Skeletal muscle satellite cell (primary cell): ENCODE measurements around the gene LIPC. TPM values are rescaled to one million over a fixed set of nuclear protein-coding genes. Genes with fewer than 3 reads are reported as not detected.

Experiments used
- H3K27me3 ChIP-seq: 2 replicates; pipeline ENCODE4 v1.7.0; 2013; ENCODE audit warnings: low read length; ENCODE audit not compliant: control insufficient read depth, insufficient read depth
- H3K36me3 ChIP-seq: 2 replicates; pipeline ENCODE4 v1.7.0; 2013; ENCODE audit warnings: mild to moderate bottlenecking, control low read depth, low read length; ENCODE audit not compliant: insufficient read depth
- H3K4me1 ChIP-seq: 2 replicates; pipeline ENCODE4 v1.7.0; 2013; ENCODE audit warnings: low read length; ENCODE audit not compliant: control insufficient read depth, insufficient read depth
- H3K4me2 ChIP-seq: 2 replicates; pipeline ENCODE4 v1.7.0; 2013; ENCODE audit warnings: mild to moderate bottlenecking, low read length
- H3K4me3 ChIP-seq: 2 replicates; pipeline ENCODE4 v1.7.0; 2013; ENCODE audit warnings: low read length
- H3K9ac ChIP-seq: 2 replicates; pipeline ENCODE4 v1.7.0; 2013; ENCODE audit warnings: mild to moderate bottlenecking, low read depth, low read length, moderate library complexity
- H3K9me3 ChIP-seq: replicated peaks from 2 replicates; pipeline ENCODE4 v1.7.0; 2013; ENCODE audit warnings: mild to moderate bottlenecking, control low read depth, low read length
- small RNA-seq: library from RNA; depleted of rRNA; stranded (forward); fragments of <200 nt; gene quantifications from one replicate; pipeline ENCODE3, GENCODE V24; 2012

LIPC gene

GRCh38 chr15:58604455-58604923 lies 172.7 kb downstream of the LIPC start:
- no peak overlapping the region for H3K4me2 ChIP-seq
- H3K4me1 ChIP-seq, result peaks cover 4% of the 10 kb centered on the region
- H3K27me3 ChIP-seq, result no peaks in the 10 kb centered on the region
- peaks cover 21% of the 10 kb centered on the region for H3K36me3 ChIP-seq
- no peak overlapping the region for H3K4me3 ChIP-seq
- no peak overlapping the region for H3K9ac ChIP-seq
- H3K9me3 ChIP-seq, result no peaks in the 10 kb centered on the region

DNA sequence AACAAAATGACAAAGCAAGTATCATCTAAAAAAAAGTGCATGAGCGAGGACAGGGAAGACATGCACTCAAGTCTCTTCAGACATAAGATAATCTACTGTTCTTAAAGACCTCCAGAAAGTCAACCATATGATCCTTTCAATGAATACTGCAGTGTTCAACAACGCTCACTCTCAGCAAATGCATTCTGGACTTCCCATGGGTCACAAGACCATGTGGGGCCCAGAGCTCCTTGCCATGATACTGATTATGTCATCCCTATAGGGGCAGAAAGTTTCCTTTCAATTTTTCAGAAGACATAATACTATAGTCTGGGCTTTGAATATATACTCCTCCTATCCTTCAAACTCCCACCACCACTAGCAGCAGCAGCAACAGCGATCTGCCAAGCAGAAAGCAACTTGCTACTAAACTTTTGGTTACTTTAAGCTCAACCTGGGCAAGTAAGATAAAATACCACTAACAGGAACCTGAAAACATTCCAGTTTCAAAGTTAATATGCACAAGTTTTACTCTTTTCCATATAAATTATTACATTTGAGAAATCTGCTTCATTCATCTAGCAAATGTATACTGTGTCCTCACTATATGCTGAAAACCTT lies 174.2 kb downstream of the LIPC start:
- H3K4me2 ChIP-seq, result no peak overlapping the region
- no peak overlapping the region for H3K9ac ChIP-seq
- H3K4me3 ChIP-seq, result no peak overlapping the region
- H3K4me1 ChIP-seq, result peaks cover 4% of the 10 kb centered on the region
- H3K27me3 ChIP-seq, result no peaks in the 10 kb centered on the region
- H3K36me3 ChIP-seq, result peaks cover 29% of the 10 kb centered on the region
- no peaks in the 10 kb centered on the region for H3K9me3 ChIP-seq

DNA sequence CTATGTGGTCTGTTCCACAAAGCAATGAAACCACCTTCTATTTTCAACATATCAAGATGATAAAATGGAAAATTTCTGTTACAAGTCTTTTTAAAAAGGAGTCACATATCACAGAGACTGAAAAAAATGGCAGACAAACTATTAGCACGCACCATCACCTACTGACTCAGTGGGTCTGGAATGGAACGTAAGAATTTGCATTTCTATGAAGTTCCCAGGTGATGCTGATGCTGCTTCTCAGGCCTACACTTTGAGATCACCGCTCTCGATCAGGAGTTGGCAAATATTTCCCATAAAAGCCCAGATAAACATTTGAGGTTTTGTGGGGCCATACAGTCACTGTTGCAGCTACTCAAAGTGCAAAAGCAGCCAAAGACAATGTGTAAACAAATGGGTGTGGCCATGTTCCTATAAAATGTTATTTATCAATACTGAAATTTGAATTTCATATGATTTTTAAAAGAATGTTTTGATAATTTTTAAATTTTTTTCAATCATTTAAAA lies 174.8 kb downstream of the LIPC start:
- no peak overlapping the region for H3K4me3 ChIP-seq
- no peaks in the 10 kb centered on the region for H3K27me3 ChIP-seq
- H3K36me3 ChIP-seq, result peaks cover 27% of the 10 kb centered on the region
- peaks cover 4% of the 10 kb centered on the region for H3K4me1 ChIP-seq
- H3K4me2 ChIP-seq, result no peak overlapping the region
- no peak overlapping the region for H3K9ac ChIP-seq
- H3K9me3 ChIP-seq, result no peaks in the 10 kb centered on the region

DNA sequence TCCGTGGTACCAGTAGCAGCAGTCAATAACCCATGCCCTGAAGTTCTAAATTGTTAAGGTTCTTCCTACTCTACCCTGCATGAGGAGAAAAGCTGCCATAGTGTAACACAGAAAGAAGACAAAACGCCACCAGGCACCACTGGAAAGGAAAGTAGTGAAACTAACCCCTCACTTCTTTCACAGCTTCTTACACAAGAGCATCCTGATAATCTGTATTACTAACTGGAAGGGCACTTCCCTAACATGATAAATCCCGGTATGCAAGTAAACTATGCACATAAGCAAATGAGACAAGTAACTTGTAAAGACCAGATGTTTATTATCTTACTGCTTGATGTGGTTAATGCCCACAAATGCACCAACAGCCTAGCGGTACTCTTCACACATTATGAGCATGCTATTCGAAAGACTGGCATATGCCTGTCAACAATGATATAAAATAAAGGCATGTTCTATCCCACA lies 176.4 kb downstream of the LIPC start:
- Histone ChIP-seq H3K4me3 (no peak overlapping the region), H3K4me1 (peaks cover 4% of the 10 kb centered on the region), H3K4me2 (no peak overlapping the region), H3K9ac (no peak overlapping the region), H3K9me3 (no peaks in the 10 kb centered on the region), H3K36me3 (peaks cover 25% of the 10 kb centered on the region), H3K27me3 (no peaks in the 10 kb centered on the region)

- no peaks in the 10 kb centered on the region for H3K27me3 ChIP-seq
Observed at GRCh38 chr15:58608711-58609110, 176.9 kb downstream of the LIPC start.

DNA sequence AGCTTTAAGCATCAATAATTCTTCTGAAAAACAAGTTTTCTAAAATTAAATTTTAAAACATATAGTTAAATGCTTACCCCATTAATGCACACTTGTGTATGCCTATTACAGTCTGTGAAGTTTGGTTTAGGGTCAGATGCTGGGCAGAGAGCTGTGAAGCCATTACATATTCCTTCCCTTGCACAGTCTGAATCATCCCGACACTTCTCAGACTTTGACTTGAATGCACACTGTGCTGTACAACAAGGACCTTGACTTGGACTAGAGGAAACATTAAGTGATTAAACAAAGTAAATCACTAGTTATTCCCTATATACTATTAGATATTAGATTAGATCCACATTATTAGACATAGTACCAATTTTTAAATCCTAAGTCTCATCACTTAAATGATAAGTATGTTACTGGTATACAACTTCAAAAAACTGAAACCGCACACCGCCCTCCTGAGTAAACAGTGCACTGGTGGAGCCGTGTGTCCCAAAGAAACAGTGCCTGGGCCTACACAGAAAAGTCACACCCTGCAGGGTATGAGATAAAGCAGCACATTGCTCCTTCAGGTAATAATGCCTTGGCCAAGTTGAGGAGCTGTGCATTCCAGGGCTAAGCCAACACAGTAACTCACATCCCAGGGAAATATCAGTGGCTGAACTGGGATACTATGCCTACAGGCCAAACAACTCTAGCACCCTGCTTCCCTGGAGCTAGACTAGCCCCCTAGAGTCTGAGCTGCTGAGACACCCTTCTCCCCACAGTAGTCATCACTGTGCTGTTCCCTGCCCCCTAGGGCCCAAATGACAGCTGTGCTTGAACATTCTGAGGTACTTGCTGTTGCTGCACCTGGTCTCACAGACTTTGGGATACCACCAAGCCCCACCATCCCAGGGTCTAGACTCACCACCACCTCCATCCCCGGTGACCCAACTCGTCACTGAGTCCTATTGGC lies 180.2 kb downstream of the LIPC start:
- peaks cover 3% of the 10 kb centered on the region for H3K9me3 ChIP-seq
- H3K4me1 ChIP-seq, result peaks cover 4% of the 10 kb centered on the region
- no peaks in the 10 kb centered on the region for H3K27me3 ChIP-seq
- H3K9ac ChIP-seq, result no peak overlapping the region
- no peak overlapping the region for H3K4me3 ChIP-seq
- no peak overlapping the region for H3K4me2 ChIP-seq
- H3K36me3 ChIP-seq, result peaks cover 14% of the 10 kb centered on the region

More at GRCh38 chr15:58608711-58609110, 176.9 kb downstream of the LIPC start:
- peaks cover 4% of the 10 kb centered on the region for H3K4me1 ChIP-seq
- no peak overlapping the region for H3K9ac ChIP-seq
- H3K36me3 ChIP-seq, result peaks cover 20% of the 10 kb centered on the region
- H3K4me2 ChIP-seq, result no peak overlapping the region
- H3K4me3 ChIP-seq, result no peak overlapping the region
- no peaks in the 10 kb centered on the region for H3K9me3 ChIP-seq

DNA sequence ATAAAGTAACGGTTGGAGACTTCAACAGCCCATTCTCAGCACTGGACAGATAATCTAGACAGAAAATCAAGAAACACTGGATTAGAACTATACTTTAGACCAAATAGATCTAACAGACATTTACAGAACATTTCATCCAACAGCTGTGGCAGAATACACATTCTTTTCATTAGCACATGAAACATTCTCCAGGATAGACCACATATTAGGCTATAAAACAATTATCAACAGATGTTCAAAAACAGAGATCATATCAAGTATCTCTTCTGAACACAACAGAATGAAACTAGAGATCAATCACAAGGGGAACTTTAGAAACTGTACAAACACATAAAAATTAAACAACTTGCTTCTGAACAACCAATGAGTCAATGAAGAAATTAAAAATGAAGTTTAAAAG lies 184.4 kb downstream of the LIPC start:
- Histone ChIP-seq H3K4me3 (no peak overlapping the region), H3K4me1 (no peaks in the 10 kb centered on the region), H3K4me2 (no peak overlapping the region), H3K27me3 (no peaks in the 10 kb centered on the region), H3K9ac (no peak overlapping the region), H3K9me3 (peaks cover 7% of the 10 kb centered on the region), H3K36me3 (peaks cover 4% of the 10 kb centered on the region)

Small RNA genes lying within 50 kb of the gene (small RNA-seq; reads per million reads assigned to genes)
- gene AC084781.2, result not detected
